Spinal cord (tissue), 10 donors: ENCODE results near the gene COL28A1. TPM values are rescaled to one million over a fixed set of nuclear protein-coding genes. Genes with fewer than 3 reads are reported as not detected.

Experiments
- DNase-seq, 6 donors: peaks; one replicate each; pipeline versions ENCODE4 v3.0.0 to v3.0.0-alpha.2; 2013 to 2015; ENCODE audit warnings: low spot score in 6 of 6, low read depth in 4 of 6
- H3K27ac ChIP-seq: one replicate; pipeline ENCODE4 v1.5.1; 2013; ENCODE audit warnings: low read depth, low read length, control low read depth
- H3K27me3 ChIP-seq: one replicate; pipeline ENCODE4 v1.6.1; 2013; ENCODE audit warnings: low read length; ENCODE audit not compliant: control insufficient read depth, insufficient read depth
- H3K36me3 ChIP-seq: one replicate; pipeline ENCODE4 v1.6.1; 2013; ENCODE audit warnings: low read length; ENCODE audit not compliant: control insufficient read depth, insufficient read depth
- H3K4me1 ChIP-seq: one replicate; pipeline ENCODE4 v1.6.1; 2013; ENCODE audit warnings: low read length; ENCODE audit not compliant: control insufficient read depth, insufficient read depth
- H3K4me3 ChIP-seq: one replicate; pipeline ENCODE4 v1.5.1; 2013; ENCODE audit warnings: low read depth, low read length, control low read depth
- H3K9me3 ChIP-seq: one replicate; pipeline ENCODE4 v1.6.1; 2013; ENCODE audit warnings: low read length; ENCODE audit not compliant: control insufficient read depth, insufficient read depth
- WGBS: methylation state at CpG from one replicate; pipeline ENCODE4 v1.1.5; 2013; ENCODE audit warnings: missing lambda C conversion rate; ENCODE audit not compliant: insufficient coverage; 5-methylcytosine and 5-hydroxymethylcytosine counted together
- polyA plus RNA-seq, 2 donors: library from polyadenylated mRNA; unstranded; fragments of 120-200 nt; gene quantifications; one replicate each; pipeline ENCODE4 v1.2.1, GENCODE V29; 2013; ENCODE audit not compliant: insufficient read length in 2 of 2
- total RNA-seq, 2 donors: library from RNA; depleted of rRNA in 1 of 2; stranded (reverse); fragments of 120-200 nt in 1 of 2; fragments of >200 nt in 1 of 2; gene quantifications; one replicate each; pipeline versions ENCODE4 v1.2.3 to v1.2.4, GENCODE V29; 2013 to 2014
- donor health status: healthy.

COL28A1 gene
- total and polyA plus RNA-seq, 4 donors: 6.4 to 18.3 (median 7.4) TPM

- no peaks in the 10 kb centered on the region for H3K9me3 ChIP-seq
- H3K4me3 ChIP-seq: no peak overlapping the region
- H3K36me3 ChIP-seq: no peaks in the 10 kb centered on the region
- no CpG with 5 or more reads among the region's 3 CpGs for WGBS
- H3K27me3 ChIP-seq: no peaks in the 10 kb centered on the region
- no peak for DNase-seq
- no peak overlapping the region for H3K27ac ChIP-seq
- H3K4me1 ChIP-seq: no peaks in the 10 kb centered on the region
These were observed 24.9 kb downstream of the COL28A1 start for GRCh38 chr7:7510794-7511193.

GRCh38 chr7:7505915-7506314 is 29.8 kb downstream of the COL28A1 start:
- Histone ChIP-seq H3K36me3 (no peaks in the 10 kb centered on the region), H3K9me3 (no peaks in the 10 kb centered on the region), H3K27me3 (no peaks in the 10 kb centered on the region), H3K4me1 (no peaks in the 10 kb centered on the region), H3K4me3 (no peak overlapping the region), H3K27ac (no peak overlapping the region)
- DNase-seq: peak in 1 of 6 donors; percentile 27
- 65% methylated on average over 4 of the region's 6 CpGs for WGBS

- WGBS: no CpG with 5 or more reads among the region's 3 CpGs
These were observed 30.6 kb downstream of the COL28A1 start for GRCh38 chr7:7504910-7505704.

GRCh38 chr7:7499892-7500291 is 35.8 kb downstream of the COL28A1 start:
- DNase-seq: no peak
- no peaks in the 10 kb centered on the region for H3K36me3 ChIP-seq
- no peak overlapping the region for H3K4me3 ChIP-seq
- H3K27ac ChIP-seq: no peak overlapping the region
- H3K27me3 ChIP-seq: no peaks in the 10 kb centered on the region
- H3K4me1 ChIP-seq: no peaks in the 10 kb centered on the region
- no peaks in the 10 kb centered on the region for H3K9me3 ChIP-seq
- WGBS: 100% methylated on average over 1 of the region's 2 CpGs

More at GRCh38 chr7:7504910-7505704, 30.6 kb downstream of the COL28A1 start:
- no peak for DNase-seq
- Histone ChIP-seq H3K27me3 (no peaks in the 10 kb centered on the region), H3K4me3 (no peak overlapping the region), H3K36me3 (no peaks in the 10 kb centered on the region), H3K9me3 (no peaks in the 10 kb centered on the region), H3K27ac (no peak overlapping the region), H3K4me1 (no peaks in the 10 kb centered on the region)

GRCh38 chr7:7498856-7499255 is 36.8 kb downstream of the COL28A1 start:
- WGBS: 25% methylated on average over 1 of the region's 6 CpGs
- DNase-seq: peak in 4 of 6 donors; percentile 13 to 82 (median 44)
- Histone ChIP-seq H3K4me1 (no peaks in the 10 kb centered on the region), H3K4me3 (no peak overlapping the region), H3K36me3 (no peaks in the 10 kb centered on the region), H3K27me3 (no peaks in the 10 kb centered on the region), H3K27ac (no peak overlapping the region), H3K9me3 (no peaks in the 10 kb centered on the region)

GRCh38 chr7:7496311-7496710 is 39.4 kb downstream of the COL28A1 start:
- no CpG with 5 or more reads among the region's 2 CpGs for WGBS

GRCh38 chr7:7495171-7495570 is 40.5 kb downstream of the COL28A1 start:
- no peaks in the 10 kb centered on the region for H3K27me3 ChIP-seq
- no peak overlapping the region for H3K4me3 ChIP-seq
- WGBS: no CpG with 5 or more reads among the region's 1 CpG
- no peak for DNase-seq
- H3K9me3 ChIP-seq: no peaks in the 10 kb centered on the region
- H3K4me1 ChIP-seq: no peaks in the 10 kb centered on the region
- H3K36me3 ChIP-seq: no peaks in the 10 kb centered on the region
- no peak overlapping the region for H3K27ac ChIP-seq

More at GRCh38 chr7:7496311-7496710, 39.4 kb downstream of the COL28A1 start:
- Histone ChIP-seq H3K4me1 (no peaks in the 10 kb centered on the region), H3K9me3 (no peaks in the 10 kb centered on the region), H3K27me3 (no peaks in the 10 kb centered on the region), H3K36me3 (no peaks in the 10 kb centered on the region), H3K4me3 (no peak overlapping the region), H3K27ac (no peak overlapping the region)
- no peak for DNase-seq

- no CpG with 5 or more reads among the region's 3 CpGs for WGBS
These were observed 44.6 kb downstream of the COL28A1 start for GRCh38 chr7:7491044-7491443.

GRCh38 chr7:7490003-7490402 is 45.7 kb downstream of the COL28A1 start:
- Histone ChIP-seq H3K9me3 (peaks cover 2% of the 10 kb centered on the region), H3K4me3 (no peak overlapping the region), H3K27ac (no peak overlapping the region), H3K4me1 (no peaks in the 10 kb centered on the region), H3K36me3 (no peaks in the 10 kb centered on the region), H3K27me3 (no peaks in the 10 kb centered on the region)
- WGBS: no CpG with 5 or more reads among the region's 2 CpGs
- peak in 1 of 6 donors; percentile 9 for DNase-seq

More at GRCh38 chr7:7491044-7491443, 44.6 kb downstream of the COL28A1 start:
- no peak overlapping the region for H3K27ac ChIP-seq
- peaks cover 2% of the 10 kb centered on the region for H3K9me3 ChIP-seq
- H3K4me3 ChIP-seq: no peak overlapping the region
- H3K27me3 ChIP-seq: no peaks in the 10 kb centered on the region
- no peaks in the 10 kb centered on the region for H3K4me1 ChIP-seq
- no peaks in the 10 kb centered on the region for H3K36me3 ChIP-seq
- no peak for DNase-seq

GRCh38 chr7:7489546-7489945 is 46.1 kb downstream of the COL28A1 start:
- H3K4me1 ChIP-seq: no peaks in the 10 kb centered on the region
- no peaks in the 10 kb centered on the region for H3K36me3 ChIP-seq
- no peaks in the 10 kb centered on the region for H3K27me3 ChIP-seq
- no peak overlapping the region for H3K27ac ChIP-seq
- peaks cover 2% of the 10 kb centered on the region for H3K9me3 ChIP-seq
- WGBS: no CpG with 5 or more reads among the region's 2 CpGs
- DNase-seq: no peak
- H3K4me3 ChIP-seq: no peak overlapping the region
